BJ (cell line): ENCODE measurements around the gene WAPL. TPM values are rescaled to one million over a fixed set of nuclear protein-coding genes. Genes with fewer than 3 reads are reported as not detected.

Experiments used
- CTCF ChIA-PET: fragments of 350-600 bp; formaldehyde crosslinking; extraction: SDS; loops from one replicate; lab custom pipeline; 2021; ENCODE audit warnings: antibody characterized with exemption, inconsistent platforms; lab: Yijun Ruan, JAX
- POLR2A ChIA-PET: fragments of 300-600 bp; sonication (Branson Sonifier 250); formaldehyde crosslinking; extraction: SDS; loops from one replicate; lab custom pipeline; 2021; ENCODE audit warnings: antibody characterized with exemption; lab: Charles Lee
- DNase-seq: peaks from one replicate; pipeline ENCODE4 v3.0.0-alpha.2; 2011; ENCODE audit warnings: low read depth
- H3K27me3 ChIP-seq: 2 replicates; pipeline ENCODE4 v1.6.0; 2011; ENCODE audit warnings: low read length; ENCODE audit not compliant: control insufficient read depth, insufficient read depth
- H3K36me3 ChIP-seq: 2 replicates; pipeline ENCODE4 v1.5.1; 2011; ENCODE audit warnings: low read length; ENCODE audit not compliant: control insufficient read depth, insufficient read depth
- H3K4me3 ChIP-seq: 2 replicates; pipeline ENCODE4 v1.5.1; 2011; ENCODE audit warnings: low read depth, mild to moderate bottlenecking, control low read depth, low read length
- polyA plus RNA-seq: library from polyadenylated mRNA; depleted of rRNA; stranded (reverse); fragments of >200 nt; gene quantifications from 2 replicates; pipeline ENCODE4 v1.2.3, GENCODE V29; 2011
- TF ChIP-seq, protein P1 (sequence below): IDR thresholded peaks from 2 replicates; pipeline ENCODE4 v1.5.1; 2011; ENCODE audit warnings: low read depth, mild to moderate bottlenecking, control low read depth, inconsistent platforms, low read length, moderate library complexity; ENCODE audit not compliant: insufficient read depth

WAPL gene
- polyA plus RNA-seq, 1 experiment = 8.8 TPM

DNA sequence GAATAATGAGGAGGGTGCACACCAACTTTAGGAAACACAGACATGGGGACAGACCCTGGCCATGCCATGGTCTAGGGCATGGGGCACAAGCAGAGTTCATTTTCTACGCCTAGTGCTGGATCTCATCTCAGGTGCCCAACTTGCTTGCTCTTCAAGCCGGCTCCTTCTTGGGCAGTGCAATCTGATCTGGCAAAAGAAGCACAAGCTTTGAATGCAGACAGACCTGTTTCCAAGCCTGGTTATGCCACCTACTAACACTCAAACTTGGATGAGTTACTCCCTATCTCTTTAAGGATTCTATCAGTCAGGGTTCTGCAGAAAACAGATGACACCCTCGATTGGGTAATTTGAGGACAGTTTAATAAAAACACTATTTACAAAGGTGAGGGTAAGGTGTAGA lies 34.9 kb upstream of the WAPL start:
- Histone ChIP-seq H3K36me3 (no peaks in the 10 kb centered on the region), H3K4me3 (no peak overlapping the region), H3K27me3 (no peaks in the 10 kb centered on the region; the same call in 1 of the 2 replicates)
- ChIA-PET POLR2A (no interaction called here), CTCF (interaction anchor here (0.9 to 1.0 kb wide), 3 partner anchors 10 to 30 kb away, joined by 3 read pairs; no protein-coding TSS in a partner anchor)
- DNase-seq = no peak
- TF ChIP-seq, protein P1, sequence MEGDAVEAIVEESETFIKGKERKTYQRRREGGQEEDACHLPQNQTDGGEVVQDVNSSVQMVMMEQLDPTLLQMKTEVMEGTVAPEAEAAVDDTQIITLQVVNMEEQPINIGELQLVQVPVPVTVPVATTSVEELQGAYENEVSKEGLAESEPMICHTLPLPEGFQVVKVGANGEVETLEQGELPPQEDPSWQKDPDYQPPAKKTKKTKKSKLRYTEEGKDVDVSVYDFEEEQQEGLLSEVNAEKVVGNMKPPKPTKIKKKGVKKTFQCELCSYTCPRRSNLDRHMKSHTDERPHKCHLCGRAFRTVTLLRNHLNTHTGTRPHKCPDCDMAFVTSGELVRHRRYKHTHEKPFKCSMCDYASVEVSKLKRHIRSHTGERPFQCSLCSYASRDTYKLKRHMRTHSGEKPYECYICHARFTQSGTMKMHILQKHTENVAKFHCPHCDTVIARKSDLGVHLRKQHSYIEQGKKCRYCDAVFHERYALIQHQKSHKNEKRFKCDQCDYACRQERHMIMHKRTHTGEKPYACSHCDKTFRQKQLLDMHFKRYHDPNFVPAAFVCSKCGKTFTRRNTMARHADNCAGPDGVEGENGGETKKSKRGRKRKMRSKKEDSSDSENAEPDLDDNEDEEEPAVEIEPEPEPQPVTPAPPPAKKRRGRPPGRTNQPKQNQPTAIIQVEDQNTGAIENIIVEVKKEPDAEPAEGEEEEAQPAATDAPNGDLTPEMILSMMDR = no peak

DNA sequence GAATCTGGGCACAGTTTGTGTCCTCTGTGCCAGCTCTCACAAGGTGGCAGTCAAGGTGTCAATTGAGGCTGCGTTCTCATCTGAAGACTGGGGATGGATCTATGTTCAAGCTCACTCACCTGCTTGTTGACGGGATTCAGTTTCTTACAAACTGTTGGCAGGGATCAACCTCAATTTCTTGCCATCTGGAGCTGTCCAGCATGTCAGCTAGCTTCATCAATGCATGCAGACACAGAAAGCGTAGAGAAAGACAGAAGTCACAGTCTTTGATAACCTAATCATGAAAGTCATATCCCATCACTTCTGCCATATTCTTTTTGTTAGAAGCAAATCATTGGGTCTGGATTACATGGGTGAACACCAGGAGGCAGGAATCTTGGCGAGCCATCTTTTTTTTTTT lies 32.0 kb upstream of the WAPL start:
- TF ChIP-seq, protein P1 = no peak
- no peak for DNase-seq
- Histone ChIP-seq H3K36me3 (no peaks in the 10 kb centered on the region), H3K27me3 (no peaks in the 10 kb centered on the region; the same call in 1 of the 2 replicates), H3K4me3 (no peak overlapping the region)
- ChIA-PET CTCF (no interaction called here), POLR2A (no interaction called here)

DNA sequence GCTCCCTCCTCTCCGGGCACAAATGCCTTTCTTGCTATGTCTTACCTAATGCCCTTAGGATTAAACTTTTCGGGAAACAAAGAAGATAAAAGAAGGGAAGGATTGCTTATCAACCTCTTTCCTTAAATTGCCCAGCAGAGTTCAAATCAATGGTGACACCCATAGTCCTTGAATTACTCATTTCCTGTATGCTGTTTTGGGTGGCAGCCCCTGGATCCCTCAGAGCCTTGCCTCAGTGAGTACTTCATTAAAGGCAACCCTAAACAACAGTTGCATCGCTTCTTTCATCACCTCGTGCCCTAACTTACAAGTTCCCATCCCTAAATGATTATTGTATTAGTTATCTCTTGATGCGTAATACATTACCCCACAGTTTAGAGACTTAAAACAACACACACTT lies 31.6 kb upstream of the WAPL start:
- Histone ChIP-seq H3K4me3 (no peak overlapping the region), H3K36me3 (no peaks in the 10 kb centered on the region), H3K27me3 (no peaks in the 10 kb centered on the region; the same call in 1 of the 2 replicates)
- ChIA-PET CTCF (interaction anchor here (0.7 kb wide), 1 partner anchor 32 kb away, joined by 3 read pairs; no protein-coding TSS in a partner anchor), POLR2A (no interaction called here)
- DNase-seq = no peak
- TF ChIP-seq, protein P1 = no peak

DNA sequence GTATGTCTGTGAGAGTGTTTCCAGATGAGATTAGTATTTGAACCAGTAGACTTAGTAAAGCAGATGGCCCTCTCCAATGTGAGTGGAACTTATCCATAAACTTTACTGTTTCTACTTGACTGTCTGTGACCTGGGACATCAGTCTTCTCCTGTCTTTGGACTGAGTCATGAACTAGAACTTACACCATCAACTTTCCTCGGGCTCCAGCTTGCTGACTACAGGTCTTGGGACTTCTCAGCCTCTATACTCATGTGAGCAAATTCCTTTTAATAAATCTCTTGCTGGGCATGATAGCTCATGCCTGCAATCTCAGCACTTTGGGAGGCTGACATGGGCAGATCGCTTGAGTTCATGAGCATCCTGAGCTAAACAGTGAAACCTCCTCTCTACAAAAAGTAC lies 25.7 kb upstream of the WAPL start:
- Histone ChIP-seq H3K4me3 (no peak overlapping the region), H3K27me3 (no peaks in the 10 kb centered on the region; the same call in 1 of the 2 replicates), H3K36me3 (no peaks in the 10 kb centered on the region)
- CTCF ChIA-PET = interaction anchor here (1.2 to 1.4 kb wide), 2 partner anchors 25 to 38 kb away, joined by 3 to 4 read pairs; no protein-coding TSS in a partner anchor
- TF ChIP-seq, protein P1 = no peak
- POLR2A ChIA-PET = no interaction called here
- DNase-seq = no peak

DNA sequence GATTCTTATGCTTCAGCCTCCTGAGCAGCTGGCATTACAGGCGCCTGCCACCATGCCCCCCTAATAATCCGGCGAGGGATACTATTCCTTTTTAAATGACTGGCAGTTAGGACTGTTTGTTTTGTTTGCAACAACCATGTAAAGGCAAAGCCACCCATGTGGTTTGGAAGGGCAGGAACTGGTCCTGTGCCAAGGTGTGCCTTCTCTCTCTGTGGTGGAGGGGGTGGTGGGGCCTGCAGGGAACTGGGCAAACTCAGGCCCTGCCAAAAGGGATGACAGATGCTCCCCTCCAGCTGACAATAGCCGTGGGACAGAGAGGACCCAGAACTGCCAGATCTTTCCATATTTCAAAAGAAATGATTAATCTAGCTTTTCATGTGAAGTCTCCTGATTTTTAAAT lies 23.5 kb upstream of the WAPL start:
- CTCF ChIA-PET = interaction anchor here (1.3 kb wide), 1 partner anchor 145 kb away, joined by 4 read pairs; no protein-coding TSS in a partner anchor
- Histone ChIP-seq H3K27me3 (no peaks in the 10 kb centered on the region), H3K4me3 (no peak overlapping the region), H3K36me3 (no peaks in the 10 kb centered on the region)
- POLR2A ChIA-PET = no interaction called here
- DNase-seq = no peak
- TF ChIP-seq, protein P1 = no peak
